OCI-LY7 (cell line): ENCODE measurements around the gene AIFM2. TPM values are rescaled to one million over a fixed set of nuclear protein-coding genes. Genes with fewer than 3 reads are reported as not detected.

ENCODE experiments used
- BruUV-seq: library from RNA; stranded (reverse); fragments of 400-500 nt; replicated peaks from 2 replicates; lab custom pipeline; 2021; lab: Mats Ljungman, UMichigan
- CTCF ChIA-PET: fragments of 300-600 bp; sonication (Branson Sonifier 250); formaldehyde crosslinking; loops from one replicate; lab custom pipeline; 2022; ENCODE audit warnings: antibody characterized with exemption; ENCODE audit not compliant: unreplicated experiment; lab: Charles Lee
- POLR2A ChIA-PET: fragments of 300-600 bp; sonication (Branson Sonifier 250); formaldehyde crosslinking; loops from one replicate; lab custom pipeline; 2022; ENCODE audit warnings: antibody characterized with exemption; lab: Charles Lee
- DNase-seq: peaks from one replicate; pipeline ENCODE4 v3.0.0-alpha.2; 2015; ENCODE audit warnings: low spot score
- H2AFZ ChIP-seq: fragments of 200-600 bp; sonication (generic), shearing (Covaris generic); 2 replicates; pipeline ENCODE4 v1.6.1; 2014; ENCODE audit warnings: mild to moderate bottlenecking, antibody characterized with exemption, low read length, moderate library complexity
- H3K27ac ChIP-seq: fragments of 200-600 bp; sonication (generic); 2 replicates; pipeline ENCODE4 v1.5.1; 2014; ENCODE audit warnings: mixed run types, low read depth, mild to moderate bottlenecking, moderate library complexity, low read length, inconsistent platforms; ENCODE audit not compliant: poor library complexity, severe bottlenecking
- H3K36me3 ChIP-seq: fragments of 200-600 bp; sonication (generic); 2 replicates; pipeline ENCODE4 v1.6.1; 2014; ENCODE audit warnings: mild to moderate bottlenecking, antibody characterized with exemption, low read length, moderate library complexity, mixed read lengths; ENCODE audit not compliant: insufficient read depth
- H3K4me1 ChIP-seq: fragments of 200-600 bp; sonication (generic); 2 replicates; pipeline ENCODE4 v1.5.1; 2014; ENCODE audit warnings: mild to moderate bottlenecking, low read length; ENCODE audit not compliant: insufficient read depth, poor library complexity, severe bottlenecking
- H3K4me2 ChIP-seq: fragments of 200-600 bp; sonication (generic); 2 replicates; pipeline ENCODE4 v1.6.1; 2014; ENCODE audit warnings: mild to moderate bottlenecking, low read length
- H3K4me3 ChIP-seq: fragments of 200-600 bp; sonication (generic); 2 replicates; pipeline ENCODE4 v1.5.1; 2014; ENCODE audit warnings: mild to moderate bottlenecking, low read depth, low read length; ENCODE audit not compliant: poor library complexity, severe bottlenecking
- H3K79me2 ChIP-seq: fragments of 200-600 bp; sonication (generic); 2 replicates; pipeline ENCODE4 v1.6.1; 2016; ENCODE audit warnings: low read depth, mild to moderate bottlenecking, low read length, moderate library complexity, mixed read lengths; ENCODE audit not compliant: insufficient read depth
- H3K9me2 ChIP-seq: fragments of 200-600 bp; sonication (generic); 2 replicates; pipeline ENCODE4 v1.6.1; 2016; ENCODE audit warnings: mild to moderate bottlenecking, low read length, mixed read lengths; ENCODE audit not compliant: insufficient read depth
- H3K9me3 ChIP-seq: fragments of 200-600 bp; sonication (generic); 2 replicates; pipeline ENCODE4 v1.6.1; 2014; ENCODE audit warnings: mild to moderate bottlenecking, mixed run types, low read length, mixed read lengths
- H4K20me1 ChIP-seq: fragments of 200-600 bp; sonication (generic); 2 replicates; pipeline ENCODE4 v1.6.1; 2014; ENCODE audit warnings: mild to moderate bottlenecking, antibody characterized with exemption, low read length, moderate library complexity, mixed read lengths; ENCODE audit not compliant: insufficient read depth
- EZH2phosphoT487 ChIP-seq: fragments of 200-600 bp; sonication (generic); IDR thresholded peaks from 2 replicates; pipeline ENCODE4 v1.6.1; 2018; ENCODE audit warnings: low read depth, borderline replicate concordance, mild to moderate bottlenecking, mixed run types, antibody characterized with exemption, low read length, moderate library complexity, mixed read lengths
- intact Hi-C: fragments of 100-400 bp; cut with micrococcal nuclease; formaldehyde crosslinking; loops from one replicate; pipeline ENCODE4 v1.10.0; 2022; ENCODE audit not compliant: unreplicated experiment
- total RNA-seq, 2 experiments: library from RNA; depleted of rRNA in 1 of 2; stranded (reverse); fragments of >200 nt in 1 of 2; shearing (Covaris generic) in 1 of 2; gene quantifications; 2 replicates each; pipeline ENCODE4 v1.2.3, GENCODE V29; 2014 to 2022
- TF ChIP-seq, protein P1 (sequence below): fragments of 200-600 bp; sonication (generic); conservative IDR thresholded peaks from 2 replicates; pipeline ENCODE4 v1.5.1; 2014; ENCODE audit warnings: mild to moderate bottlenecking, antibody characterized with exemption, low read length, moderate library complexity, mixed read lengths

Gene AIFM2
- total RNA-seq, 2 experiments from 2014 or later: 1.7 to 2.6 TPM

DNA sequence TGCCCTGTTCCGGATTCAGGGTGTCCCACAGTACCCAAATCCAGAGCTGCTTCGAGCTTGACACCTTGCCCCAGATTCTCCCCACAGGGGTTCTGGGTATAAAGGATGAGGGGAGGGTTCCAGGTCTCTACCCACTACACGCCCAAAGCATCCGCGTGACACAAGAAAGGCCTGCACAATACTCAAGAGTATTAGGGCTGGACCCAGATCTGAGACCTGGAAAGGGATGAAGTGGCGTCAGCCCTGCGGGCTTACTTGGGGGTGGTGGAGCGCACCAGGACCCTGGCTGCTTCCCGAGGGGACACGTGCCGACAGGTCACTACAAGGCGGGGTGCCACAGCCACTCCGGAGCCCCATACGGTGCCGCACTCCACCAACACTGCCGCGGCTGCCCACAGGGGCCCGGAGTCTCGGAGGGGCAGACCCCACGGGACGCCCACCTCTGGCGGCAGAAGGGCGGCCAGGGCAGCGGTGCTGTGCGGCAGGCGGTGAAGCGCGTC is 12.6 kb upstream of the AIFM2 start:
- Histone ChIP-seq H3K79me2 (no peaks in the 10 kb centered on the region; the same call in 1 of the 2 replicates), H4K20me1 (no peaks in the 10 kb centered on the region), H3K9me2 (no peaks in the 10 kb centered on the region), H3K36me3 (peaks cover 21% of the 10 kb centered on the region), H3K4me1 (peaks cover 17% of the 10 kb centered on the region), H3K9me3 (no peaks in the 10 kb centered on the region), H3K4me3 (peak overlapping the region; percentile 76), H3K4me2 (peak overlapping the region; percentile 90), H2AFZ (peak overlapping the region; percentile 27), H3K27ac (peak overlapping the region; percentile 78)
- intact Hi-C loops: loop anchor here (10.0 kb wide), 1 partner anchor 220 kb away; no protein-coding TSS in a partner anchor
- no peak for DNase-seq
- BruUV-seq: no TSS peak
- ChIA-PET POLR2A (interaction anchor here (0.6 to 1.6 kb wide), 6 partner anchors 16 to 215 kb away, joined by 3 to 5 read pairs (median 4); no protein-coding TSS in a partner anchor), CTCF (no interaction called here)
- TF ChIP-seq EZH2phosphoT487: no peak
- TF ChIP-seq, protein P1, sequence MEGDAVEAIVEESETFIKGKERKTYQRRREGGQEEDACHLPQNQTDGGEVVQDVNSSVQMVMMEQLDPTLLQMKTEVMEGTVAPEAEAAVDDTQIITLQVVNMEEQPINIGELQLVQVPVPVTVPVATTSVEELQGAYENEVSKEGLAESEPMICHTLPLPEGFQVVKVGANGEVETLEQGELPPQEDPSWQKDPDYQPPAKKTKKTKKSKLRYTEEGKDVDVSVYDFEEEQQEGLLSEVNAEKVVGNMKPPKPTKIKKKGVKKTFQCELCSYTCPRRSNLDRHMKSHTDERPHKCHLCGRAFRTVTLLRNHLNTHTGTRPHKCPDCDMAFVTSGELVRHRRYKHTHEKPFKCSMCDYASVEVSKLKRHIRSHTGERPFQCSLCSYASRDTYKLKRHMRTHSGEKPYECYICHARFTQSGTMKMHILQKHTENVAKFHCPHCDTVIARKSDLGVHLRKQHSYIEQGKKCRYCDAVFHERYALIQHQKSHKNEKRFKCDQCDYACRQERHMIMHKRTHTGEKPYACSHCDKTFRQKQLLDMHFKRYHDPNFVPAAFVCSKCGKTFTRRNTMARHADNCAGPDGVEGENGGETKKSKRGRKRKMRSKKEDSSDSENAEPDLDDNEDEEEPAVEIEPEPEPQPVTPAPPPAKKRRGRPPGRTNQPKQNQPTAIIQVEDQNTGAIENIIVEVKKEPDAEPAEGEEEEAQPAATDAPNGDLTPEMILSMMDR: no peak

DNA sequence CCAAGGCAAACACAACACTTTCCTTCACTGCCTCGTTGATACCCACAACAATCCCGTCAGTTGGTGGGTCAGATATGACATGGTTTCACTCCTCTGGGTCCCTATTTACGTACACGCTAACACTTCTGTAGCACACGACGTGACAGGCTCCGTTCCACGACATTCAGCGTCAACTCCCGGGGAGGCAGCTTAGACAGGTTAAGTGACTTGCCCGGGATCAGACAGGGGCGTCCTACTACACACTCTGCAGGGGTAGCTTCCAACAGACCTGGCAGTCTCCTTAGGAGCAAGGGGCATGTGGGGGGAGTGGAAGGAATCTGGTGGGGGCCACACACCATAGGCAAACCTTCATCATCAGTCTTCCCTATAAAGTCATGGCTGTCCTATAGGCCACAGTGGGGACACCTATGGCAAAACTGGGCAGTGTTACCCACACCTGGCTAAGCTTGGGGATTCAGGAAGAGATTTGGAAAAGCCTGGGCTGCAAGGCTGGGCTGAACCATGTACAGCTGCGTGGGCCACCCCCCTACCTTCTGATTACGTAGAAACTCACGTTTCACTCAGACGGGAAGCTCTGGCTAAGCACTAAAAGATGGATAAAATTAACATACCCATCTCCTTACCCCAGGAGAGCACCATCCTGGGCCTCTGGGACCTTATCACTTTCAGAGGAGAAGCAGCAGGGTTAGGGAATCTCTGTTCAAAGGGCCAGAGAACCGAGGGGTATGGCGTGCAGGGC is 11.9 kb upstream of the AIFM2 start:
- Histone ChIP-seq H4K20me1 (no peaks in the 10 kb centered on the region), H3K4me2 (peak overlapping the region; percentile 90), H3K9me3 (no peaks in the 10 kb centered on the region), H3K79me2 (no peaks in the 10 kb centered on the region; the same call in 1 of the 2 replicates), H3K4me1 (peaks cover 17% of the 10 kb centered on the region), H3K4me3 (peak overlapping the region; percentile 76), H3K27ac (no peak overlapping the region), H2AFZ (no peak overlapping the region), H3K36me3 (peaks cover 17% of the 10 kb centered on the region), H3K9me2 (no peaks in the 10 kb centered on the region)
- BruUV-seq: no TSS peak
- CTCF ChIA-PET: no interaction called here
- POLR2A ChIA-PET: interaction anchor here (0.6 to 1.3 kb wide), 5 partner anchors 18 to 216 kb away, joined by 3 to 4 read pairs (median 3); no protein-coding TSS in a partner anchor
- TF ChIP-seq, protein P1: no peak
- no peak for TF ChIP-seq EZH2phosphoT487
- DNase-seq: no peak
- intact Hi-C loops: loop anchor here (10.0 kb wide), 1 partner anchor 220 kb away; no protein-coding TSS in a partner anchor
